Measurements from ENCODE around the gene RBM47.

GRCh38 chr4:40423735-40424134 lies 205.9 kb downstream of the RBM47 start:
- TF ChIP-seq CTCF (conservative IDR thresholded peaks at IDR 0.05; ENCODE audit: low read depth, low read length): no peak
- no peak for TF ChIP-seq POLR2A (IDR thresholded peaks at IDR 0.05; ENCODE audit: low read depth, low read length)
- no peak for TF ChIP-seq FOS (IDR thresholded peaks at IDR 0.05; ENCODE audit: low read depth, low read length)
- TF ChIP-seq ELK1 (IDR thresholded peaks at IDR 0.05; ENCODE audit: borderline replicate concordance, low read depth, low read length): no peak
- no peak for TF ChIP-seq SMC3 (IDR thresholded peaks at IDR 0.05; ENCODE audit: low read depth, low read length)
- TF ChIP-seq MXI1 (IDR thresholded peaks at IDR 0.05; ENCODE audit: borderline replicate concordance, low read depth, low read length): no peak
- TF ChIP-seq MAZ (IDR thresholded peaks at IDR 0.05; ENCODE audit: borderline replicate concordance, low read depth, low read length): no peak
- TF ChIP-seq MAFK (IDR thresholded peaks at IDR 0.05; ENCODE audit: low read depth, low read length): no peak
- TF ChIP-seq RCOR1 (IDR thresholded peaks at IDR 0.05; ENCODE audit: insufficient replicate concordance, low read length): no peak
- TF ChIP-seq CEBPB (IDR thresholded peaks at IDR 0.05; ENCODE audit: low read depth, low read length): peak; percentile 56; the same call in 1 of the 2 replicates
- no peak for TF ChIP-seq RAD21 (IDR thresholded peaks at IDR 0.05; ENCODE audit: low read length)
